GM21381 (cell line): Measurements from ENCODE around the gene INSIG1.
A peak's percentile ranks its signal among the peaks of the same experiment; 100 is the strongest.

ENCODE experiments used
- ATAC-seq: cut with Tn5 transposase; IDR thresholded peaks from one replicate; pipeline ENCODE4 v1.9.1; 2021; ENCODE audit warnings: mild to moderate bottlenecking, moderate library complexity; ENCODE audit not compliant: unreplicated experiment

Gene INSIG1

GRCh38 chr7:155324012-155324917 lies 26.6 kb downstream of the INSIG1 start:
- ATAC-seq: no peak

GRCh38 chr7:155324918-155325235 lies 27.2 kb downstream of the INSIG1 start:
- no peak for ATAC-seq

GRCh38 chr7:155326385-155326784 lies 28.7 kb downstream of the INSIG1 start:
- no peak for ATAC-seq

- no peak for ATAC-seq
Measured at GRCh38 chr7:155327590-155328320, 30.1 kb downstream of the INSIG1 start.

GRCh38 chr7:155329225-155329624 lies 31.5 kb downstream of the INSIG1 start:
- ATAC-seq: no peak

- ATAC-seq: no peak
Measured at GRCh38 chr7:155331396-155331795, 33.7 kb downstream of the INSIG1 start.

GRCh38 chr7:155333346-155334234 lies 35.9 kb downstream of the INSIG1 start:
- ATAC-seq: no peak

GRCh38 chr7:155336812-155337602 lies 39.3 kb downstream of the INSIG1 start:
- no peak for ATAC-seq

GRCh38 chr7:155337946-155338631 lies 40.4 kb downstream of the INSIG1 start:
- ATAC-seq: no peak

GRCh38 chr7:155338632-155339320 lies 41.1 kb downstream of the INSIG1 start:
- ATAC-seq: no peak

- no peak for ATAC-seq
Measured at GRCh38 chr7:155339474-155339873, 41.8 kb downstream of the INSIG1 start.

GRCh38 chr7:155340071-155340531 lies 42.4 kb downstream of the INSIG1 start:
- ATAC-seq: no peak

GRCh38 chr7:155340721-155341120 lies 43.0 kb downstream of the INSIG1 start:
- no peak for ATAC-seq

GRCh38 chr7:155341463-155341983 lies 43.8 kb downstream of the INSIG1 start:
- no peak for ATAC-seq

GRCh38 chr7:155342313-155342712 lies 44.6 kb downstream of the INSIG1 start:
- ATAC-seq: no peak

GRCh38 chr7:155343150-155343549 lies 45.5 kb downstream of the INSIG1 start:
- ATAC-seq: no peak

GRCh38 chr7:155343661-155344121 lies 46.0 kb downstream of the INSIG1 start:
- no peak for ATAC-seq

- peak; percentile 34 for ATAC-seq
Measured at GRCh38 chr7:155344270-155344617, 46.6 kb downstream of the INSIG1 start.
